Measurements from ENCODE around the gene LNP1.

LNP1 gene

GRCh38 chr3:100399341-100400071 lies 1.8 kb upstream of the LNP1 start:
- DNase-seq (ENCODE audit: low read depth) = no peak

- no peak for DNase-seq (ENCODE audit: low read depth)
These were observed 940 bp upstream of the LNP1 start for GRCh38 chr3:100400419-100400779.

- peak; percentile 21 for DNase-seq (ENCODE audit: low read depth)
These were observed 319 bp downstream of the LNP1 start for GRCh38 chr3:100401674-100402041.

- no peak for DNase-seq (ENCODE audit: low read depth)
These were observed 917 bp downstream of the LNP1 start for GRCh38 chr3:100402256-100402655.

GRCh38 chr3:100402891-100403290 lies 1.6 kb downstream of the LNP1 start:
- DNase-seq (ENCODE audit: low read depth) = no peak

GRCh38 chr3:100403362-100404249 lies 2.3 kb downstream of the LNP1 start:
- DNase-seq (ENCODE audit: low read depth) = no peak

GRCh38 chr3:100404250-100404548 lies 2.9 kb downstream of the LNP1 start:
- DNase-seq (ENCODE audit: low read depth) = no peak

GRCh38 chr3:100407164-100407563 lies 5.8 kb downstream of the LNP1 start:
- DNase-seq (ENCODE audit: low read depth) = no peak

GRCh38 chr3:100407977-100408532 lies 6.7 kb downstream of the LNP1 start:
- no peak for DNase-seq (ENCODE audit: low read depth)

GRCh38 chr3:100411091-100411982 lies 10.0 kb downstream of the LNP1 start:
- DNase-seq (ENCODE audit: low read depth) = no peak

- no peak for DNase-seq (ENCODE audit: low read depth)
These were observed 11.7 kb downstream of the LNP1 start for GRCh38 chr3:100412912-100413590.

GRCh38 chr3:100413613-100414012 lies 12.3 kb downstream of the LNP1 start:
- no peak for DNase-seq (ENCODE audit: low read depth)

GRCh38 chr3:100416176-100416575 lies 14.8 kb downstream of the LNP1 start:
- no peak for DNase-seq (ENCODE audit: low read depth)

- no peak for DNase-seq (ENCODE audit: low read depth)
These were observed 15.5 kb downstream of the LNP1 start for GRCh38 chr3:100416863-100417262.

- DNase-seq (ENCODE audit: low read depth) = no peak
These were observed 18.1 kb downstream of the LNP1 start for GRCh38 chr3:100419406-100419805.

- no peak for DNase-seq (ENCODE audit: low read depth)
These were observed 19.5 kb downstream of the LNP1 start for GRCh38 chr3:100420885-100421284.

GRCh38 chr3:100423611-100424010 lies 22.3 kb downstream of the LNP1 start:
- DNase-seq (ENCODE audit: low read depth) = no peak

GRCh38 chr3:100424261-100424660 lies 22.9 kb downstream of the LNP1 start:
- no peak for DNase-seq (ENCODE audit: low read depth)

GRCh38 chr3:100425316-100425715 lies 24.0 kb downstream of the LNP1 start:
- DNase-seq (ENCODE audit: low read depth) = no peak

- DNase-seq (ENCODE audit: low read depth) = no peak
These were observed 24.8 kb downstream of the LNP1 start for GRCh38 chr3:100426067-100426682.

GRCh38 chr3:100427699-100428098 lies 26.4 kb downstream of the LNP1 start:
- no peak for DNase-seq (ENCODE audit: low read depth)

Measured in GM04503 (cell line).